Measurements from ENCODE around the gene ST14. TPM values are rescaled to one million over a fixed set of nuclear protein-coding genes. Genes with fewer than 3 reads are reported as not detected.

Gene ST14
- total RNA-seq, 4 donors from 2014 or later, result 104 to 469 (median 424) TPM

GRCh38 chr11:130150790-130151189 lies 8.8 kb upstream of the ST14 start:
- peaks cover 0 to 32% (median 10%) of the 10 kb centered on the region in 4 donors for H3K4me1 ChIP-seq
- no peak overlapping the region for H3K27ac ChIP-seq
- no peaks in the 10 kb centered on the region for H3K36me3 ChIP-seq
- TF ChIP-seq POLR2A (IDR thresholded peaks at IDR 0.05) (no peak), CTCF (IDR thresholded peaks at IDR 0.05) (no peak)
- no peaks in the 10 kb centered on the region for H3K9me3 ChIP-seq
- no peak overlapping the region for H3K4me3 ChIP-seq
- DNase-seq, result no peak
- no peaks in the 10 kb centered on the region for H3K27me3 ChIP-seq

- peaks cover 0 to 28% (median 8%) of the 10 kb centered on the region in 4 donors for H3K4me1 ChIP-seq
- no peaks in the 10 kb centered on the region for H3K36me3 ChIP-seq
- TF ChIP-seq POLR2A (IDR thresholded peaks at IDR 0.05), result no peak
- no peak for TF ChIP-seq CTCF (IDR thresholded peaks at IDR 0.05)
- no peaks in the 10 kb centered on the region for H3K9me3 ChIP-seq
- H3K27me3 ChIP-seq, result no peaks in the 10 kb centered on the region
- no peak for DNase-seq
- H3K4me3 ChIP-seq, result no peak overlapping the region
- no peak overlapping the region for H3K27ac ChIP-seq
Measured at GRCh38 chr11:130151196-130151595, 8.4 kb upstream of the ST14 start.

GRCh38 chr11:130156108-130157022 lies 3.2 kb upstream of the ST14 start:
- Histone ChIP-seq H3K4me1 (peaks cover 0 to 11% (median 4%) of the 10 kb centered on the region in 4 donors), H3K4me3 (no peak overlapping the region), H3K9me3 (no peaks in the 10 kb centered on the region), H3K27me3 (no peaks in the 10 kb centered on the region), H3K36me3 (no peaks in the 10 kb centered on the region), H3K27ac (no peak overlapping the region)
- DNase-seq, result no peak
- TF ChIP-seq CTCF (IDR thresholded peaks at IDR 0.05) (no peak), POLR2A (IDR thresholded peaks at IDR 0.05) (no peak)

GRCh38 chr11:130157101-130157500 lies 2.5 kb upstream of the ST14 start:
- no peaks in the 10 kb centered on the region for H3K27me3 ChIP-seq
- no peak for DNase-seq
- no peak overlapping the region for H3K27ac ChIP-seq
- no peak for TF ChIP-seq POLR2A (IDR thresholded peaks at IDR 0.05)
- peaks cover 0 to 13% (median 5%) of the 10 kb centered on the region in 4 donors for H3K4me1 ChIP-seq
- no peak overlapping the region for H3K4me3 ChIP-seq
- H3K9me3 ChIP-seq, result no peaks in the 10 kb centered on the region
- no peaks in the 10 kb centered on the region for H3K36me3 ChIP-seq

GRCh38 chr11:130157840-130158239 lies 1.7 kb upstream of the ST14 start:
- H3K4me1 ChIP-seq, result peaks cover 0 to 19% (median 7%) of the 10 kb centered on the region in 4 donors
- TF ChIP-seq POLR2A (IDR thresholded peaks at IDR 0.05), result no peak
- TF ChIP-seq CTCF (IDR thresholded peaks at IDR 0.05), result no peak
- H3K27me3 ChIP-seq, result no peaks in the 10 kb centered on the region
- no peak overlapping the region for H3K4me3 ChIP-seq
- H3K36me3 ChIP-seq, result no peaks in the 10 kb centered on the region
- no peaks in the 10 kb centered on the region for H3K9me3 ChIP-seq
- DNase-seq, result no peak
- H3K27ac ChIP-seq, result no peak overlapping the region

GRCh38 chr11:130159139-130159538 lies 443 bp upstream of the ST14 start:
- H3K36me3 ChIP-seq, result no peaks in the 10 kb centered on the region

More at GRCh38 chr11:130159139-130159538, 443 bp upstream of the ST14 start:
- Histone ChIP-seq H3K27me3 (no peaks in the 10 kb centered on the region), H3K27ac (peak overlapping the region; percentile 79 to 98 (median 90)), H3K4me3 (peak overlapping the region in 3 of 4 donors; percentile 63 to 77 (median 71)), H3K9me3 (no peaks in the 10 kb centered on the region), H3K4me1 (peaks cover 0 to 32% (median 11%) of the 10 kb centered on the region in 4 donors)
- no peak for DNase-seq
- TF ChIP-seq CTCF (IDR thresholded peaks at IDR 0.05) (no peak), POLR2A (IDR thresholded peaks at IDR 0.05) (no peak)

All from Peyer's patch (tissue), 4 donors.